NCI-H2081 (cell line): ENCODE measurements around the gene OR2Z1.
"Not testable (repeated sequence)": the region's sequence is repeated elsewhere in the genome, so short reads cannot be mapped to it uniquely, and the experiment has no call there.

Experiments
- DNase-seq, 2 experiments: peaks; one replicate each; lab custom pipeline; 2025; lab: John Stamatoyannopoulos, UW

The OR2Z1 gene

DNA sequence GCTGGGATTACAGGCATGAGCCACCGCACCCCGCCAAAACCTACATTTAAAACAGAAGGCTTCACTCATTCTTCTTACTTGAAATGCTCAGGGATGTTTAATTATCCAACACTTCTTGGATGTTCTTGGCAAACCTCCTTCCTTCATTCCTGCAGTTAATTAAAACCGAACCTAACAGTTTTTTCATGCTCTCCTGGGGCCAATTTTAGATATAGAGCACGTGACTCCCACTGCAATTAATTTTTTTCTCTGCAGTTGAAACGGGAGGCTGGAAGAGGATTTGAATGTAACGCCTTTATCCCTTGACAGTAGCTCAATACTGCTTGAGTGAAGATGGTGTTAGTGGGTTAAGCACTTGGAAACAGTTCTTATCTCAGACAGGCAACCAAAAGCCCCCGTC is 18.2 kb upstream of the OR2Z1 start:
- DNase-seq, result no peak

DNA sequence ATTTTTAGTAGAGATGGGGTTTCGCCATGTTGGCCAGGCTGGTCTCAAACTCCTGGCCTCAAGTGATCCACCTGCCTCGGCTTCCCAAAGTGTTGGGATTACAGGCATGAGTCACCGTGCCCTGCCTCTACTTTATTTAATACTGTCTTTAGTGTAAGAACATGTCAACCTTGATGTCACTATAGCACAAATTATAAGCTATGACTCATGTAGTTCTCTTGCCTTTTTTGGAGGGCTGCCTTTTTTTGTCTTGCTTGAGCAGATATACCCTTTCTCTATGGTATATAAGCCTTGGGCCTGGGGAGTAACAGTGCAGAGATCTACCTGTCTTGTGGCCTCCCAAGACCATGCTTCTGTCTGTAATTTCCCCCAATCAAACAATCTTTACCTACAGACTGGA is 16.1 kb upstream of the OR2Z1 start:
- DNase-seq, result not testable (repeated sequence)

DNA sequence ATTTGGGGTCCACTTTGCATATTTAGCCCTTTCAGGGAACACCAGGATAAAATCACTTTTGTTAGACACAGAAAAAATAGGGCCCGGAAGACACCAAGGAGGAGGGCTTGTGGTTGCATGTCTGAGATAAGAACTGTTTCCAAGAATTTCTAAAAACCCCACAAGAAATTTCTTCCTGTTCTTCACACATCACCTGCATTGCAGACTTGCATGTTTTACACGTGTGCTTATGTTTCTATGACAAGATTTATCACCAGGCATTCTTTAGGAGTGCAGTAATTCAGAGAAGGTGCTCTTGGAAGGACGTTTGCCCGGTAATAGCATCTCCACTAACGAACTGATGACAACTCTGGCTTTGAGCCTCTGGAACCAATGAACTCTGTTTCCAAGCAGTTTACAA is 15.7 kb upstream of the OR2Z1 start:
- no peak for DNase-seq

DNA sequence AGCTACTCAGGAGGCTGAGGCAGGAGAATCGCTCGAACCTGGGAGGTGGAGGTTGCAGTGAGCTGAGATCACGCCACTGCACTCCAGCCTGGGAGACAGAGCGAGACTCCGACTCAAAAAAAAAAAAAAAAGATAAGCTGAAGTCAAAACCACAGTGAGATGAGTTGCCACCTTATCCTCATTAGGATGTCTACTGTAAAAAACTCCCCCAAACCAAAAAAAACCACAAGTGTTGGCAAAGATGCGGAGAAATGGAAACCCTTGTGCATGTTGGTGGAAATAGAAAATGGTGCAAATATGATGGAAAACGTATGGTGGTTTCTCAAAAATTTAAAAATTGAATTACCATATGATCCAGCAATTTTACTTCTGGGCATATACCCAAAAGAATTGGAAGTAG is 11.1 kb upstream of the OR2Z1 start:
- DNase-seq, result not testable (repeated sequence)

DNA sequence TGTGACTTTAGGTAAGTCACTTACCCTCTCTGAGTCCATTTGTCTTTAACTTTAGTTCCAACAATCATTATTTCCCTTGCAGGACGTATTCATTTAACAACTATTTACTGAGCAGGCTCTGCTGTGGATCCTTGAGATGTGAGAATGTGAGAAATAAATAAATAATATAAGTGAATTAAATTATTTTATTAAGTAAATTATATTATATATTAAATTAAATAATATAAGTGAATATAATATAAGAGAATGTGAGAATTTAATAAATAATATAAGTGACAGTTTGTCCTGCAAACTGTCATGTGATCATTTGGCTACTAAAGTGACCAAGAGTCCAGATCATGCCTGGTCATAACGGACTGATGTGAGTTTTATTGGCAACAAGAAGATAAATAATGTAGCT is 598 bp downstream of the OR2Z1 start:
- no peak for DNase-seq

DNA sequence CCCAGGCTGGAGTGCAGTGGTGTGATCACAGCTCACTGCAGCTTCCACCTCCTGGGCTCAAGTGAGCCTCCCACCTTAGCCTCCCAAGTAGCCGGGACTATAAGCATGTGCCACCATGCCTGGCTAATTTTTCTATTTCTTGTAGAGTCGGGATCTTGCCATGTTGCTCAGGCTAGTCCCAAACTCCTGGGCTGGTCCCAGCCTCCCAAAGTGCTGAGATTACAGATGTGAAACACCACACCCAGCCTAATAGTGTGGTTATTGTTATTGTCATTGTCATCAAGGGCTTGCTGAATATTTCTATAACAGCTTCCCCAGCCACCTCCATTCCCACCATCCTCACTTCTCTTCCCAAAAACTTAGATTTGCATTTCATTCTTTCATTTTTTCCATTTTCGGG is 2.8 kb downstream of the OR2Z1 start:
- no peak for DNase-seq

DNA sequence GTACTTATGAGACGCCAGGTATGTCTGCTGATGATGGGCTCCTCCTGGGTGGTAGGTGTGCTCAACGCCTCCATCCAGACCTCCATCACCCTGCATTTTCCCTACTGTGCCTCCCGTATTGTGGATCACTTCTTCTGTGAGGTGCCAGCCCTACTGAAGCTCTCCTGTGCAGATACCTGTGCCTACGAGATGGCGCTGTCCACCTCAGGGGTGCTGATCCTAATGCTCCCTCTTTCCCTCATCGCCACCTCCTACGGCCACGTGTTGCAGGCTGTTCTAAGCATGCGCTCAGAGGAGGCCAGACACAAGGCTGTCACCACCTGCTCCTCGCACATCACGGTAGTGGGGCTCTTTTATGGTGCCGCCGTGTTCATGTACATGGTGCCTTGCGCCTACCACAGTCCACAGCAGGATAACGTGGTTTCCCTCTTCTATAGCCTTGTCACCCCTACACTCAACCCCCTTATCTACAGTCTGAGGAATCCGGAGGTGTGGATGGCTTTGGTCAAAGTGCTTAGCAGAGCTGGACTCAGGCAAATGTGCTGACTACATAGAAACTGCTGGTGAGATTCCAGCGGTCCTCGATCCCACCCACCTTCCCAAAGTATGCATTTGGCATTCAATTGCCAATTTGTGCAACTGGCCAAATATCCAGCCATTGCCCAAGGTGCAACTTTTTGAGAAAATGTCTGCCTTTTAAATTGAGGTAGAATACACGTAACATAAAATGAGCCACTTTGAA is 10.2 kb downstream of the OR2Z1 start:
- DNase-seq, result no peak

DNA sequence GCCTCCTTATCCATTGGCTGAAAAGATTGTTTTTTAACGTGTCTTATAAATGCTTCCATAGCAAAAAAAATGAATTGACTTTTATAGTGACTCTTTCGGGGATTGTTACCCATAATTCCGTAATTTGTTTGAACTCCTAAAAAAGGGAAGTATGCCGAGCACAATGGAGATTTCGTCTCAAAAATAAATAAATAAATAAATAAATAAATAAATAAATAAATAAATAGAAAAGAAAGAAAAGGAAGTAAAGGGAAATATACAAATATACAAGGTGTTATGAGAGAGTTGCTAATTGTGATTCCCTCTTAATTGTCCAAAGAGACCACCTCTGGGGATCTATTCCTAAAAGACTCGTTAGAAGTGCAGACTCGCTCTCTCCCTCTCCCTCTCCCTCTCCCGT is 16.9 kb downstream of the OR2Z1 start:
- DNase-seq, result no peak

DNA sequence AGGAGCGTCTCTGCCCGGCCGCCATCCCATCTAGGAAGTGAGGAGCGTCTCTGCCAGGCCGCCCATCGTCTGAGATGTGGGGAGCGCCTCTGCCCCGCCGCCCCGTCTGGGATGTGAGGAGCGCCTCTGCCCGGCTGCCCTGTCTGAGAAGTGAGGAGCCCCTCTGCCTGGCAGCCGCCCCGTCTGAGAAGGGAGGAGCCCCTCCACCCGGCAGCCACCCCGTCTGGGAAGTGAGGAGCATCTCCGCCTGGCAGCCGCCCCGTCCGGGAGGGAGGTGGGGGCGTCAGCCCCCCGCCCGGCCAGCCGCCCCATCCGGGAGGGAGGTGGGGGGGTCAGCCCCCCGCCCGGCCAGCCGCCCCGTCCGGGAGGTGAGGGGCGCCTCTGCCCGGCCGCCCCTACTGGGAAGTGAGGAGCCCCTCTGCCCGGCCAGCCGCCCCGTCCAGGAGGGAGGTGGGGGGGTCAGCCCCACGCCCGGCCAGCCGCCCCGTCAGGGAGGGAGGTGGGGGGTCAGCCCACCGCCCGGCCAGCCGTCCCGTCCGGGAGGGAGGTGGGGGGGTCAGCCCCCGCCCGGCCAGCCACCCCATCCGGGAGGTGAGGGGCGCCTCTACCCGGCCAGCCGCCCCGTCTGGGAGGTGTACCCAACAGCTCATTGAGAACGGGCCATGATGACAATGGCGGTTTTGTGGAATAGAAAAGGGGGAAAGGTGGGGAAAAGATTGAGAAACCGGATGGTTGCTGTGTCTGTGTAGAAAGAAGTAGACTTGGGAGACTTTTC is 18.0 kb downstream of the OR2Z1 start:
- not testable (repeated sequence) for DNase-seq

DNA sequence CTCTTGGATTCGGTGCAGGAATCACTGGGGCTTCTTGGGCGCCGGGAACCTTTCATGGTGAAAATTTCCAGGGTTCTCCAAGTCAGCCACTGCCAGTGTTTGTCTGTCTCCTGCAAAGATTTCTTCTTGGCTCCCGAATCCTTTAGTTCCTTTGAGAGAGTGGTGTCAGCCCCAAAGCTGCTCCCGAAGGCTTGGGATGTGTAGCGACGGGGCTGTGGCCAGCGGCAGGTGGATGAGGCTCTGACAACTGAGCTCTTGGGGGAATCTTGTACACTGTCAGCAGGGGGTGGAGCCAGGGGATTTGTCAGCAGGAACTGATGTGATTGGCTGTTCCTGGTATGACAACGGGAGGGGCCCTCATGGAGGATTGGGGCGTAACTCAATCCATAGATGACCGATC is 45.8 kb downstream of the OR2Z1 start:
- not testable (repeated sequence) for DNase-seq

DNA sequence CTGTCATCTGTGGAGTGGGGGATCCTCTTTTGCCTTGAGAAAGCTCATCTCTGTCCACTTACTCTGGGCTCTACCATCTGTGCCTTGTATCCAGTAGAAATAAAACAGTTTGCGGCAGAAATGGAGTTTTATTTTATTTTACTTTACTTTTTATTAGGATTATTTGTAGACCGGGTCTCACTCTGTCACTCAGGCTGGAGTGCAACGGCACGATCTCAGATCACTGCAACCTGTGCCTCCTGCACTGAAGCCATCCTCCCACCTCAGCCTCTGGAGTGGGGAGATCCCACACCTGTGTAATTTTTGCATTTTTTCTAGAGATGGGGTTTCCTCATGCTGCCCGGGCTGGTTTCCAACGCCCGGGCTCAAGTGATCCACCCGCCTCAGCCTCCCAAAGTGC is 47.8 kb downstream of the OR2Z1 start:
- not testable (repeated sequence) for DNase-seq

DNA sequence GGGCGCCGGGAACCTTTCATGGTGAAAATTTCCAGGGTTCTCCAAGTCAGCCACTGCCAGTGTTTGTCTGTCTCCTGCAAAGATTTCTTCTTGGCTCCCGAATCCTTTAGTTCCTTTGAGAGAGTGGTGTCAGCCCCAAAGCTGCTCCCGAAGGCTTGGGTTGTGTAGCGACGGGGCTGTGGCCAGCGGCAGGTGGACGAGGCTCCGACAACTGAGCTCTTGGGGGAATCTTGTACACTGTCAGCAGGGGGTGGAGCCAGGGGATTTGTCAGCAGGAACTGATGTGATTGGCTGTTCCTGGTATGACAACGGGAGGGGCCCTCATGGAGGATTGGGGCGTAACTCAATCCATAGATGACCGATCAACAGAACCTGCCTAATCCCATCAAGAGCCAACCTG is 52.2 kb downstream of the OR2Z1 start:
- not testable (repeated sequence) for DNase-seq
